Measurements from ENCODE around the gene NEUROG1.
A peak's percentile ranks its signal among the peaks of the same experiment; 100 is the strongest.
"Not testable (repeated sequence)": the region's sequence is repeated elsewhere in the genome, so short reads cannot be mapped to it uniquely, and the experiment has no call there.

NEUROG1 gene

GRCh38 chr5:135537271-135537670 lies 1.5 kb upstream of the NEUROG1 start:
- DNase-seq (ENCODE audit: low read depth, low spot score) = no peak

- DNase-seq (ENCODE audit: low read depth, low spot score) = no peak
Measured at GRCh38 chr5:135535420-135535819, 344 bp downstream of the NEUROG1 start.

GRCh38 chr5:135534609-135535419 lies 950 bp downstream of the NEUROG1 start:
- peak; percentile 79 for DNase-seq (ENCODE audit: low read depth, low spot score)

GRCh38 chr5:135533794-135534193 lies 2.0 kb downstream of the NEUROG1 start:
- no peak for DNase-seq (ENCODE audit: low read depth, low spot score)

- DNase-seq (ENCODE audit: low read depth, low spot score) = no peak
Measured at GRCh38 chr5:135533334-135533733, 2.4 kb downstream of the NEUROG1 start.

- DNase-seq (ENCODE audit: low read depth, low spot score) = not testable (repeated sequence)
Measured at GRCh38 chr5:135529576-135529975, 6.2 kb downstream of the NEUROG1 start.

GRCh38 chr5:135526924-135527323 lies 8.8 kb downstream of the NEUROG1 start:
- no peak for DNase-seq (ENCODE audit: low read depth, low spot score)

- DNase-seq (ENCODE audit: low read depth, low spot score) = no peak
Measured at GRCh38 chr5:135521964-135522363, 13.8 kb downstream of the NEUROG1 start.

GRCh38 chr5:135517631-135518030 lies 18.1 kb downstream of the NEUROG1 start:
- no peak for DNase-seq (ENCODE audit: low read depth, low spot score)

GRCh38 chr5:135514116-135514515 lies 21.6 kb downstream of the NEUROG1 start:
- no peak for DNase-seq (ENCODE audit: low read depth, low spot score)

- no peak for DNase-seq (ENCODE audit: low read depth, low spot score)
Measured at GRCh38 chr5:135511761-135512575, 23.8 kb downstream of the NEUROG1 start.

GRCh38 chr5:135509995-135510394 lies 25.8 kb downstream of the NEUROG1 start:
- DNase-seq (ENCODE audit: low read depth, low spot score) = no peak

GRCh38 chr5:135508496-135509005 lies 27.2 kb downstream of the NEUROG1 start:
- peak; percentile 38 for DNase-seq (ENCODE audit: low read depth, low spot score)

- DNase-seq (ENCODE audit: low read depth, low spot score) = no peak
Measured at GRCh38 chr5:135505973-135506372, 29.8 kb downstream of the NEUROG1 start.

GRCh38 chr5:135504376-135504775 lies 31.4 kb downstream of the NEUROG1 start:
- DNase-seq (ENCODE audit: low read depth, low spot score) = no peak

- DNase-seq (ENCODE audit: low read depth, low spot score) = no peak
Measured at GRCh38 chr5:135503871-135504270, 31.9 kb downstream of the NEUROG1 start.

GRCh38 chr5:135502836-135503520 lies 32.8 kb downstream of the NEUROG1 start:
- DNase-seq (ENCODE audit: low read depth, low spot score) = no peak

- DNase-seq (ENCODE audit: low read depth, low spot score) = no peak
Measured at GRCh38 chr5:135501965-135502364, 33.8 kb downstream of the NEUROG1 start.

- no peak for DNase-seq (ENCODE audit: low read depth, low spot score)
Measured at GRCh38 chr5:135498637-135498995, 37.1 kb downstream of the NEUROG1 start.

GRCh38 chr5:135497971-135498636 lies 37.7 kb downstream of the NEUROG1 start:
- DNase-seq (ENCODE audit: low read depth, low spot score) = no peak

GRCh38 chr5:135495531-135495930 lies 40.2 kb downstream of the NEUROG1 start:
- not testable (repeated sequence) for DNase-seq (ENCODE audit: low read depth, low spot score)

All from ELF-1 (cell line).